ENCODE data around the gene SERHL2. TPM values are rescaled to one million over a fixed set of nuclear protein-coding genes. Genes with fewer than 3 reads are reported as not detected.
"Not testable (repeated sequence)": the region's sequence is repeated elsewhere in the genome, so short reads cannot be mapped to it uniquely, and the experiment has no call there.

The SERHL2 gene, protein sequence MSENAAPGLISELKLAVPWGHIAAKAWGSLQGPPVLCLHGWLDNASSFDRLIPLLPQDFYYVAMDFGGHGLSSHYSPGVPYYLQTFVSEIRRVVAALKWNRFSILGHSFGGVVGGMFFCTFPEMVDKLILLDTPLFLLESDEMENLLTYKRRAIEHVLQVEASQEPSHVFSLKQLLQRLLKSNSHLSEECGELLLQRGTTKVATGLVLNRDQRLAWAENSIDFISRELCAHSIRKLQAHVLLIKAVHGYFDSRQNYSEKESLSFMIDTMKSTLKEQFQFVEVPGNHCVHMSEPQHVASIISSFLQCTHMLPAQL
- 1 to 10 TPM; 5.3 to 8.3 (median 6.5) TPM for polyA plus RNA-seq (ENCODE audit: insufficient read length in 4 of 4)

DNA sequence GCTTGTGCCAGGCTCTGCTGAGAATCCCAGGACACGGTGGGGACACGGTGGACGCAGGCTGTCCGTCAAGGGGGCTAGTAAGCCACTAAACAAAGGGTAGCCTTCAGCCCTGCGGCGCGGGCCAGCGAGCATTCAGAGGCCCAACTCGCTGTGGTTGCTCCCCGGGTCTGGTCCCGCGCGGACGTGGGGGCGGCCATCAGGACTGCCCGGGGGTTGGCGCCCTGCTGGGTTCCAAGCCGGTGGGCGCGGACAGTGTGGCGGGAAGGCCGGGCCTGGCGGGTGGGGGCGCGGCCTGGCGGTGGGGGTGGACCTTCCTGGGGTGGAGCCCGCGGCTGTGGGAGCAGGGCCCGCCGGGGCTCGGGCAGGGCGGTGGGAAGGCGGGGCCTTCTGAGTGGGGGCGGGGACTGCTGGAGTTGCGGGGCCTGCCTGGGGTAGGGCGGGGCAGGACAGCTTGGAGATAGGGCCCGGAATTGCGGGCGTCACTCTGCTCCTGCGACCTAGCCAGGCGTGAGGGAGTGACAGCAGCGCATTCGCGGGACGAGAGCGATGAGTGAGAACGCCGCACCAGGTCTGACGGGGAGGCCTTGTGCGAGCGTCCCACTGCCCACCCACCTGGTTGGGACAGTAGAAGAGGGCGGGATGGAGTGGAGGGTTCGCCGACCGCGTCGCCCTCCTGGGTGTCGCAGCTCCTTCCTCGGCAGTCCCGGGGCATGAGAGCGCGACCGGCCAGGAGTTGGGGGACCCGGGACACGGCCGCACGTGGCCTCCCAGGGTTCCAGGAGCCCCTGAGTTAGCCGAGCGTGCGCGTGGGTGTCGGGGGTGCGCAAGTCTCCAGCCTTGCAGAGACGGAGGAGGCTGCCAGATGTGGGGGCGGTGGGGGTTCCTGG lies at the start of gene SERHL2:
TSS of gene SERHL2 (plus strand) at position 482 of the 887 bp plus-strand sequence. CDS start at position 547, 65 bp downstream.
- peak; percentile 65 to 69 (median 68) for DNase-seq (ENCODE audit: low read depth in 4 of 4, low spot score in 3 of 4)

DNA sequence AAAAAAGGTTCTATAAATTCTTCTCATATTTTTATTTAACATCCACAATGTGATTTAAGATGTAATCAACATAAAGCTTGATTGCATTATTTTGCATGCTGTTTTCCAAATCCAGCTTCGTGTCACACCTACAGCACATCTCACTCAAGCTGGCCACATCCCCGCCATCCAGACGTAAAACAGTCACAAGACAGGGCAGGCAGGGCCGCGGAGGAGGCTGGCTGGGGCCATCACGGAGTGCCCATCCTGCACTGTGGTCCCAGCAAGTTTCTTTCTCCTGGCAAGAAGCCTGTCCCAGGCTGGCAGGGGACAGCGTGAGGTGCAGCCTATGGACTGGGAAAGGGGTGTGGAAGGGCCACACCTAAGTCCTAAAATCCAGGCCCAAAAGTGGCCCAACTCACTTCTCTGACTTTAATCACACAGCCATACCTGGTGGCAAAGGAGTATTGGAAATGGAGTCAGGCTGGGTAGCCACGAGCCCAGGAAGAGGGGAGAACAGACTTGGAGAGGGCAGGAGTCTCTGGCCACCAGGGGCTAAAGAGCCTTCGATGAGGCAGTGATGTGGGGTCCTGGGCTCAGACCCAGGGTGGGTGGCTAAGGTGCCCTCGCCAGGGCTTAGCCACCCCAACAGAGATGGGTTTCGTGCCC lies 45.3 kb upstream of the SERHL2 start:
- DNase-seq (ENCODE audit: low read depth in 4 of 4, low spot score in 3 of 4): not testable (repeated sequence)

DNA sequence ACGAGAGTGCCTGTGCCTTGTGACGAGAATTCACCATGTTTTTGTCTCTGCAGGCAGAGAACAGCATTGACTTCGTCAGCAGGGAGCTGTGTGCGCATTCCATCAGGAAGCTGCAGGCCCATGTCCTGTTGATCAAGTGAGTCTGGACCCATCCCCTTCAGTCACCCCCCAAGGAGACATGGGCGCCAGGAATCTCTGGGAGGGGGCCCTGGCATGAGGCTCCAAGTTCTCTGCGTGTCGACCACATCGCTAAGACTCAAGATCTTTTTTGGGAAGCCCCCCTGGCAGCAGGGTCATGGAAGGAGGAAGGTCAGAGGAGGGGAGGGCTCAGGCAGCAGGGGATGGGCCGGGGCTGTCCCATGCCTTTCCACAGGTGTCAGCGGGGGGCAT lies 44.8 kb upstream of the SERHL2 start:
- DNase-seq (ENCODE audit: low read depth in 4 of 4, low spot score in 3 of 4): not testable (repeated sequence)

DNA sequence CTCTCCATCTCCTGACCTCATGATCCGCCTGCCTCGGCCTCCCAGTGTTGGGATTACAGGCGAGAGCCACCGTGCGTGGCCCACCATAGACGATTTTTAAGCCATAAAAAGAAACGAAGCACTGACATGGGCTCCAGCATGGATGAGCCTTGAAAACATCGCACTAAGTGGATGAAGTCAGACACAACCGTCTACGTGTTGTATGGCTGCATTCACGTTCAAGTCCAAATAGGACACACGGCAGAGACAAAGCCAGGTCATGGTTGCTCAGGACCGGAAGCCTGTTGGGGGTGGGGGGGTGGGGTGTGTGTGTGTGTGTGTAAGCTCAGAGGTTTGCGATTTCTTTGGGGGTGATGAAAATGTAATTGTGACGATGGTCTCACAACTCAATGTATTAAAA lies 44.2 kb upstream of the SERHL2 start:
- DNase-seq (ENCODE audit: low read depth in 4 of 4, low spot score in 3 of 4): no peak

DNA sequence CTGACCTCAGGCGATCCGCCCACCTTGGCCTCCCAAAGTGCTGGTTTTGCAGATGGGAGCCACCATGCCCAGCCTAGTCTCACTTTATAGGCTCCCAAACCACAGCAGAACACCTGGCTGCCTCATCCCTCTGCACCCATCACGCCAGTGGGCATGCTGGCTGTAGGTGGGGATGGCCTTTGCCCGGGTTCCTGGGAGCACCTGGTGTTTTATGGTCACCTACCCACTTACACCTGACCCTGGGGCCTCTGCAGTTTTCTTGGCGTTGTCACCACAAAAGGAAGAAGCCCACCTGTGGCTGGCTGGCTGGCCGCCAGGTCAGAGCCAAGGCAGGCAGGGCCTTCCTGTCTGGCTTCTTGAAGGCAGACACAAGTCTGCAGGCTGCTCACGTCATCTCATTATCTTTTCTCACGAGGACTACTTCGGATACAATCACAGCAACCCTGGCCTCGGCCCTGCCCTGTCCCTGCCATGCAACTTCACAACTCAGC lies 42.3 kb upstream of the SERHL2 start:
- DNase-seq (ENCODE audit: low read depth in 4 of 4, low spot score in 3 of 4): no peak

DNA sequence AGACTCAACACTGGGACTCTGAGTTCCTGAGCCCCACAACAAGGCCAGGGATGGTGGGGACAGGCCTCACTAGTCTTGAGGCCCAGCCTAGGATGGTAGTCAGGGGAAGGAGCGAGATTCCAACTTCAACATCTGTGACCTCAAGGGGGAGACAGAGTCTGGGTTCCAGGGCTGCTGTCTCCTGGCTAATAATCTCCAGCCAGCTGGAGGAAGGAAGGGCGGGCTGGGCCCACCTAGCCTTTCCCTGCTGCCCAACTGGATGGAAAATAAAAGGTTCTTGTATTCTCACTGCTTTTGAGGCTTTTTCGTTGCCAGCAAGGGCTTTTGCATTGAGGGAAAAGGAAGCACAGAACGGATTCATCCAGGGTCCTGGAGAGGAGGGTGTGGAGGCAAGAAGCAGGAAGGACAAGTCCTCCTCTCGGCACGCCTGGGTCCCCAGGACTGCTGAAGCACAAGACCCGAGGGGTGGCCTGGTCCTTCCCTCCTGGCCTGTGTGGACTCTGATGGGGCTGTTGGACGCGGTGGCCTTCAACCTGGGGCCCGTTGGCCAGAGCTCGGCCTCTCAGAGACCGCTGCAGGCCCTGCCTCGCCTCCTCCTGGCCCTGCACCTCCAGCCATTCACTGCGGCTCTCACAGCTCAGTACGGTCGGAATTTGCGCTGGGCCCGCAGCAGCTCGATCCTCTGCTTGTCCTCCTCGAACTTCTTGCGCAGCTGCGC lies 41.3 kb upstream of the SERHL2 start:
- not testable (repeated sequence) for DNase-seq (ENCODE audit: low read depth in 4 of 4, low spot score in 3 of 4)

DNA sequence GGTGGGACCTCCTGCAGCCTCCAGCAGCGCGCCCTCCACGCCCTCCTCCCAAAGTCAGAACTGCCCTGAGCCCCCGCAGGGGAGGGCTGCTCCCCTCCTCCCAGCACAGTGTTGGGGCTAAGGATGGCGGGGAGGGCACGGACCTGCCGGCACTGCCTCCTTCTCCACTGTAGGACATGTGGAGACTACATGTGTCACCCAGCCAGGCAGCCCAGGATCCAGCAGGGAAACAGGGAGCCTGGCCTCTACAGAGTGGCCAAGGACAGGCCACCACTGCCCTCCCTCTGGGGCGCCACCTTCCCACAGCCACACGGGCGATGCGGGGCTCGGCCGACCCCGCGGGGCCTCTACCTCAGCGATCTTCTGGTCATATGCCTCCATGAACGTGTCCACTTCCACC lies 39.4 kb upstream of the SERHL2 start:
- DNase-seq (ENCODE audit: low read depth in 4 of 4, low spot score in 3 of 4): not testable (repeated sequence)

DNA sequence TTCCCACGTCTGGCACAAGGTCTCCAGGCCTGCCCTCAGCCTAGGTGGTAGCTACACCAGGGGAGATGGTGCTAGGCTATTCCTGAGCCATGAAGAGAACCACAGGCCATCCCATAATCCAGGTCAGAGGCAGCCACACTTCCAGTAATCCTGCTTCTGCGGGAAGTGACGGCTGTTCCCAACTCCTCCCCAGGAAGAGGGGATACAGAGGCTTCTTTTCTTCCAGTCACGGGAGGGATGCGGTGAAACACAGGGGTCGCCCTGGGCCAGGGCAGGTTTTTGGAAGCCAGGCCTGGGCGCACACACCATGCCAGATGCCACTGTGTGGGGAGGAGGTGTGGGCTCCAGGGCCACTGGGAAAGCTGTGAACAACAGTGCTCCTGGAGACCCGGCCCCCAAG lies 38.5 kb upstream of the SERHL2 start:
- DNase-seq (ENCODE audit: low read depth in 4 of 4, low spot score in 3 of 4): not testable (repeated sequence)

DNA sequence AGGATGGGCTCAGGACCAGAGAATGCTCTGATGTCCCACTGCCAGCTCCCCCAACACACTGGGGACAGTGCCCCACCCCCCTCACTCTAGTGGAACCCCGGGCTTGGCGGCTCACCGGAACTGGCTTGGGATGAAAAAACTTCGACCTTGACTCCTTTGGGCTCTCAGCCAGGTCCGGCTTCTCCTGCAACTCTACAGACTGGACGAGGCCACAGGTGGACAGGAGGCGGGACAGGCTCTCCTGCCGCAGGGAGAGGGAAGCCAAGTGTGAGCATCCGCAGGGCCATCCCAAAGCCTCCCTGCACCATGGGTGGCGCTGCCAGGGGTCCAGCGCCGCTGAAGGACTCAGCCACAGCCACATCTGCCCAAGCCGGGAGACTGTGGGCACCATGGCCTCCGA lies 37.9 kb upstream of the SERHL2 start:
- no peak for DNase-seq (ENCODE audit: low read depth in 4 of 4, low spot score in 3 of 4)

DNA sequence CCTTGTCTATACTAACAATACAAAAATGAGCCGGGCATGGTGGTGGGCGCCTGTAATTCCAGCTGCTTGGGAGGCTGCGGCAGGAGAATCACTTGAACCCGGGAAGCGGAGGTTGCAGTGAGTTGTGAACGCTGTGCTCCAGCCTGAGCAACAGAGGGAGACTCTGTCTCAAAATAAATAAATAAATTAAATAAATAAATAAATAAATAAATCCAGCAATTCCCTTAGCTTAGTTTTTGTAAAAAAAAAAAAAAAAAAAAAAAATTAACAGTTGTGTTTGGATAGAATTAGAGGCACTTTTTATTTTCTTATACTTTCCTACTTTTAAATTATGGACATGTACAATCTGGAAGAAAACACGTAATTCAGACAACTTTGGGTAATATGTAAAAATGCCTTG lies 36.7 kb upstream of the SERHL2 start:
- not testable (repeated sequence) for DNase-seq (ENCODE audit: low read depth in 4 of 4, low spot score in 3 of 4)

DNA sequence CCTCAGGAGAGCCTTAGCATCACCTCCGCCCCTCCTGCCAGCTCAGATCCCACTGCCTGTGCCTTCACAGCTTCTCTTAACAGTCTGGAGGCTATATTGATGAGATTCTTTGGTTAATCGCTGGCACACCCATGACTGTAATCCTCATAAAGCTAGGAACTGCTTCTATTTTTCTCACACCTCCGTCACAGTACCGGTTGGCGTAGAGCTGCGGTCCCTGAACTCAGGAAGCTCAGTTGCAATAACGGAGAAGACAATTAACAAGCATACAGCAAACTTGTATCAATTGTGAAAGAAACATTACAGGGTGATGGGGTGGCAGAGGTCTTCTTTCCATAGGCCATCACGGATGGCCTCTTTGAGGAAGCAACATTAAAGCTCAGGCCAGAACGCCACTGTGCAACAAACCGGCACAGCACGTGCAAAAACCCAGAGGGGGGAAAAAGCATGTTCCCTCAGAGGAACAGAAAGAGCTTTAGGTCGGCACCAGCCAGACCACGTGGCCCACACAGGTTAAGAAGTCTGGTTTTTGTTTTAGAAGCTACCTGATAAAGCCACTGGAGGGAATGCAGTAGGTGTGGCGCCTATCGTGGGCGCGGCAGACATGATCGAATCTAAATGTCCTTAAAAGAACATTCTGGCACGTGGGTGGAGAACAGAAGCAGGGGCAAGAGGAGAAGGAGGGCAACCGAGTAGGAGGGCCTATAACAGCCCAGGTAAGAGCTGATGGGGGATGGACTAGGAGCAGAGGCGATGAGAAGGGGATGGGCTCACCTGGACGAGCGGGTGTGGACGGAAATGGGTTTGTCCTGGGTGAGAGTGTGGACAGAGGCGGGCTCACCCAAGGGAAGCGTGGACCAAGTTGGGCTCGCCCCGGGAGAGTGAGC lies 34.9 kb upstream of the SERHL2 start:
- DNase-seq (ENCODE audit: low read depth in 4 of 4, low spot score in 3 of 4): not testable (repeated sequence)

DNA sequence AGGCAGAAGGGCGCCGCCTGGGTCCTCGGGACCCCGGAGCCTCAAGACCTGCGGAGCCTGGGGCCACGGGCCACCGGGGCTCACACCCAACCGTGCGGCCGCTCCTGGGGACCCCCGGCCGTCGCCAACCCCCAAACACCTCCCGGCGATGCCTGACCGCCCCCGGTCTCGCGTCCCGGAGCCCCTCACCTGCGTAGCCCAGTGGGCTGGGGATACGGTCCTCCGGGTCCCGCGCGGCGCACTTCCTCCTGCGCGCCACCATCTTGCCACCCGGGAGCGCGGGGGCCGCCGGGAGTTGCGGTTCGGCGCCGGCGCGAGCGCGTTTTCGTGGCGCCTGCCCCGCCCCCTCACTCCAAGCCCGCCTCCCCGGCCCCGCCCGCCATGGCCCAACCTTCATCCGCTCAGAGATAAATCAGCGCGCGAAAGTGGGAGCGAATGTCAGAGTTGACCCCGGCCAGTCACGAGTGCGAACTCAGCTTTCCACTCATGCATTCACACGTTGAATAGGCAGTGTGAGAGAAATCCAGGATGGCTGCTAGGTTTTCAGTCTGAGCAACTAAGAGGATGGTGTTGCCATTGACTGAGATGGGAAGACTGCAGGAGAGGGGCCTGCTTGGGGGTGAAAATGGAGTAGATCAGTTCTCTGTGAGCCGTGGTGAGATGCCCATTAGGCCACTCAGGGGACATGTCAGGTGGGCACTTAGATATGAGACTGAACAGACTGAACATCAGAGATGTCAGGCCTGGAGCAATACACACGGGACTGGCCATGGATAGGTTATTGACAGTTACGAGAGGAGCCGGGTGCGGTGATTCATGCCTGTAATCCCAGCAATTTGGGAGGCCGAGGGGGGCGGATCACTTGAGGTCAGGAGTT lies 34.0 kb upstream of the SERHL2 start, which contains the start of gene RRP7A:
TSS of gene RRP7A (minus strand) at position 272 of the 877 bp plus-strand sequence. CDS start at position 262, 10 bp downstream.
- peak in 3 of 4 donors; percentile 44 to 64 (median 52) for DNase-seq (ENCODE audit: low read depth in 4 of 4, low spot score in 3 of 4)

DNA sequence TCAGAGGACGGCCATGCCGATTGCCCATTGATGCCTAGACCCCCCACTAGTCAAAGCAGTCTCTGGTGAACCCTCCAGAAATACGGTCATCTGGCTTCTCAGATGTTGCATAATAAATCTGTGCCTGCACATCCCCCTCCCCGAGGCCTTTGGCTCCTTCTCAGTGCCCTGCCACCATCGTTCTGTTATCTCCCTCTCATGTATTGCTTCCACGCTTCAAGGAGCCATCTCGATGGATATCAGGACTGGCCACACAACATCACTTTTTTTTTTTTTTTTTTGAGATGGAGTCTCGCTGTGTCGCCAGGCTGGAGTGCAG lies 32.6 kb upstream of the SERHL2 start:
- no peak for DNase-seq (ENCODE audit: low read depth in 4 of 4, low spot score in 3 of 4)

DNA sequence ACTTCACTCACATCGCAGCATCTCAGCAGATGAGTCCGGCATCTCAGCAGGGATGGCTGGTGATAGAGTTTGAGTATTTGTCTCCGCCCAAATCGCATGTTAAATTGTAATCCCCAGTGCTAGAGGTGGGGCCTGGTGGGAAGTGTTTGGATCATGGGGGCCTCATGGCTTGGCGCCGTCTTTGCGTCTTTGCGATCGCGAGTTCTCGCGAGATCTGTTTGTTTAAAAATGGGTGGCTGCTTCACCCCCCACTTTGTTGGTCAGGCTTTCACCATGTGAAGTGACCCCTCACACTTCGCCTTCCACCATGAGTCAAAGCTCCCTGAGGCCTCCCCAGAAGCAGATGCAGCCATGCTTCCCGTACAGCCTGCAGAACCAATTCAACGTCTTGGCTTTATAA lies 31.2 kb upstream of the SERHL2 start:
- DNase-seq (ENCODE audit: low read depth in 4 of 4, low spot score in 3 of 4): no peak

DNA sequence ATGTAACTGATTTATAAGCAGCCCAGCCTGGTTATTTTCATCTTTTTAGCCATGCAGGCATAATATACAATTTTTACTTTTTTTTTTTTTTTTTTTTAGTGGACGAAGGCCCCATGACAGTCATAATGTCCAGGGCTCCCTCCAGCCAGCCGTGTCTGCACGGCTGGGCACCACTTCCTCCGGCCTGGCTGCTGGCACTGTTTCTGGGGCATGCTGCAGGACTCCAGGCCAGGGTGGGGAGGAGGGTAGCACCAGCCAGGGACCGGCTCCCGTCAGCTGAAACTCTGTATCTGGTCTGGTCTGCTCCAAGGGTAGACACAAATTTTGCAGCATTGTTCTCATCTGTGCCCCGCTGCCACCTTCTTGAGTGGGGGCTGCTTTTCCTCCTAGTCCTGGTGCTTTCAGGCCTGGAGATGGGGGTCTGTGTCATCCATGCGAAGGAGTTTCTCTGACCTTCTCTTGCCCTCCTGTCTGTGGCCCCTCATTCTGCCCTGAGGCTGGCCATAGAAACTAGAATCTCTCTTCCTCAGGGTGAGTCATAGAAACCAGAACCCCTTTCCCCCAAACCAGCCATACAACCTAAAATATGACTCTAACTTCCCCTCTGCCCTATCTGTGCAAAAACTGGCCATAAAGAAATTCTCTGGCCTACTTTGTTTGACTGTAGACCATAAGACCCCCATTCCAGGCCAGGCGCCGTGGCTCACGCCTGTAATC lies 25.0 kb upstream of the SERHL2 start:
- DNase-seq (ENCODE audit: low read depth in 4 of 4, low spot score in 3 of 4): no peak

DNA sequence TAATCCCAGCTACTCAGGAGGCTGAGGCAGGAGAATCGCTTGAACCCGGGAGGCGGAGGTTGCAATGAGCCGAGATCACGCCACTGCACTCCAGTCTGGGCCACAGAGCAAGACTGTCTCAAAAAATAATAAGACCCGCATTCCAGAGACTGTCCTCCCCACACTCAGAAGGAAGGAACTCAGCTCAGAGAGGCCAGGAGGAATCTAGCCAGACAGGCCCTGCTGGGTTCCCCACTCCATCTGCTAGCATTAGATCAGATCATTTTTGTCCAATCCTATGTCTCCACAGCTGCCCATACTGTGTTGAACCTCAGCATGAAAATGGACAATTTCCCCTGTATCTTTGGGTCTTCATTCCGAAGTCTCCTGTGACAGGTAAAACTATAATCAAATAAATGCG lies 24.3 kb upstream of the SERHL2 start:
- not testable (repeated sequence) for DNase-seq (ENCODE audit: low read depth in 4 of 4, low spot score in 3 of 4)

DNA sequence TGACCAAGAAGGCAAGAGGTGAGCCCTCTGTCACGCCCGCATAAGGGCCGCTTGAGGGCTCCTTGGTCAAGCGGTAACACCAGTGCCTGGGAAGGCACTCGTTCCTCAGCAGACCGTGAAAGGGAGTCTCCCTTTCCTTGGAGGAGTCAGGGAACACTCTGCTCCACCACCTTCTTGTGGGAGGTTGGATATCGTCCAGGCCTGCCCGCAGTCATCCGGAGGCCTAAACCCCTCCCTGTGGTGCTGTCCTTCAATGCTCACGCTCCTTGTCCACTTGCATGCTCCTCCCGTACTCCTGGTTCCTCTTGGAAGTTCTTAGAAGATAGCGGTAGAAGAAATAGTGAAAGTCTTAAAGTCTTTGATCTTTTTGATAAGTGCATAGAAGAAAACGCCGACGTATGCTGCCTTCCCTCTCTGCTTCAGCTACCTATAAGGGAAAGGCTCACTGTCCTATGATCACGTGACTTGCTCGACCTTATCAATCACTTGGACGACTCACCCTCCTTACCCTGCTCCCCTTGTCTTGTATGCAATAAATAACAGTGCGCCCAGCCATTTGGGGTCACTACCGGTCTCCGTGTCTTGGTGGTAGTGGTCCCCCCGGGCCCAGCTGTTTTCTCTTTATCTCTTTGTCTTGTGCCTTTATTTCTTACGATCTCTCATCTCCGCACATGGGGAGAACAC lies 22.2 kb upstream of the SERHL2 start:
- DNase-seq (ENCODE audit: low read depth in 4 of 4, low spot score in 3 of 4): not testable (repeated sequence)
